Common myeloid progenitor, CD34-positive (primary cell): ENCODE measurements around the gene TBX5.

Experiments
- CTCF ChIA-PET: fragments of 350-600 bp; sonication (Branson Sonifier 250); formaldehyde crosslinking; loops from one replicate; lab custom pipeline; 2021; ENCODE audit warnings: antibody characterized with exemption; lab: Charles Lee
- POLR2A ChIA-PET: fragments of 350-600 bp; sonication (Branson Sonifier 250); formaldehyde crosslinking; loops from one replicate; lab custom pipeline; 2021; ENCODE audit warnings: antibody characterized with exemption; lab: Charles Lee
- DNase-seq, 3 donors: peaks; one replicate each; pipeline versions ENCODE4 v3.0.0 to v3.0.0-alpha.2; 2013
- H3K27ac ChIP-seq, 2 experiments: 1 replicate in 1 of 2; 2 replicates in 1 of 2; pipeline ENCODE4 v1.7.0; 2013; ENCODE audit warnings: inconsistent platforms in 2 of 2, low read length in 2 of 2, mild to moderate bottlenecking in 2 of 2, low read depth in 1 of 2, moderate library complexity in 1 of 2; ENCODE audit not compliant: severe bottlenecking in 2 of 2, insufficient read depth in 1 of 2, poor library complexity in 1 of 2
- H3K27me3 ChIP-seq, 5 experiments: replicated peaks in 2 of 5; 1 replicate in 3 of 5; 2 replicates in 2 of 5; pipeline versions ENCODE4 v1.6.1 to v1.7.0; 2013; ENCODE audit warnings: low read length in 4 of 5, mild to moderate bottlenecking in 2 of 5, moderate library complexity in 2 of 5, inconsistent platforms in 1 of 5; ENCODE audit not compliant: insufficient read depth in 5 of 5, control insufficient read depth in 4 of 5
- H3K36me3 ChIP-seq, 4 experiments: 1 replicate in 2 of 4; 2 replicates in 2 of 4; pipeline versions ENCODE4 v1.6.1 to v1.7.0; 2013; ENCODE audit warnings: low read length in 3 of 4, control low read depth in 1 of 4, mild to moderate bottlenecking in 1 of 4; ENCODE audit not compliant: control insufficient read depth in 4 of 4, insufficient read depth in 4 of 4
- H3K4me1 ChIP-seq, 4 experiments: 1 replicate in 3 of 4; 2 replicates in 1 of 4; pipeline versions ENCODE4 v1.6.1 to v1.7.1; 2013; ENCODE audit warnings: low read length in 3 of 4, mild to moderate bottlenecking in 3 of 4, control low read depth in 1 of 4, inconsistent platforms in 1 of 4, moderate library complexity in 1 of 4; ENCODE audit not compliant: control insufficient read depth in 4 of 4, insufficient read depth in 4 of 4; ENCODE audit errors: control extremely low read depth in 1 of 4
- H3K4me3 ChIP-seq, 7 experiments: 1 replicate in 4 of 7; 2 replicates in 3 of 7; pipeline versions ENCODE4 v1.5.1 to v1.7.0; 2013; ENCODE audit warnings: mild to moderate bottlenecking in 7 of 7, low read length in 6 of 7, moderate library complexity in 6 of 7, inconsistent platforms in 2 of 7, low read depth in 2 of 7, control low read depth in 1 of 7; ENCODE audit not compliant: insufficient read depth in 4 of 7, control insufficient read depth in 1 of 7; ENCODE audit errors: extremely low read depth in 1 of 7
- H3K9me3 ChIP-seq, 5 experiments: 1 replicate in 4 of 5; 2 replicates in 1 of 5; pipeline versions ENCODE4 v1.6.1 to v1.7.1; 2013; ENCODE audit warnings: low read length in 4 of 5, mild to moderate bottlenecking in 2 of 5, inconsistent platforms in 1 of 5, low read depth in 1 of 5, moderate library complexity in 1 of 5; ENCODE audit not compliant: control insufficient read depth in 4 of 5, insufficient read depth in 2 of 5; ENCODE audit errors: control extremely low read depth in 1 of 5
- WGBS: methylation state at CpG from one replicate; pipeline ENCODE4 v1.1.5; 2013; ENCODE audit not compliant: insufficient coverage; 5-methylcytosine and 5-hydroxymethylcytosine counted together

Gene TBX5

DNA sequence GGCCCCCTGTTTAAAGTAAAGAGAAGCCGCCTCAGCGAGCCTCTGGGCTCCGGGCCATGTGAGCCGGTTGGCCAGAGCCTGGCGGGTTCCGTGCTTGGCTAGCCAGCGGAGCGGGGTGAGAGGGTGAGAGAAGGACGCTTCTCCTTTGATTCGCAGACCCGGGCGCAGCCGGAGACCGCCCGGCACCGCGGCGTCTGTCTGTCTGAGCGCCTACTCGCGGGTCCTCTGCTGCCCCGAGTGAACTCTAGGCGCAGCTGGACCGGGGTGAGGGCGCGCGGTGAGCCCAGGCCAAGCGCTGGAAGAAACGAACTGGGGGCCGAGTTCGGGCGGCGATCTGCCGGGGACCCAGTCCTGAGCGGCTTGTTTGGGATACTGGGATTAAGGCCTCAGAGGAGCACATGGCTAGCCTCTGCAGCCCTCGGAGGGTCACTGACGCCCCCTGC, 41.4 kb upstream of the TBX5 start:
- Histone ChIP-seq H3K27ac (no peak overlapping the region), H3K9me3 (no peaks in the 10 kb centered on the region), H3K4me3 (no peak overlapping the region), H3K36me3 (no peaks in the 10 kb centered on the region), H3K4me1 (no peaks in the 10 kb centered on the region), H3K27me3 (peaks cover 28 to 99% (median 59%) of the 10 kb centered on the region in 5 experiments)
- POLR2A ChIA-PET = no interaction called here
- DNase-seq = no peak
- WGBS = 2% methylated on average over 32 of the region's 37 CpGs
- CTCF ChIA-PET = no interaction called here

DNA sequence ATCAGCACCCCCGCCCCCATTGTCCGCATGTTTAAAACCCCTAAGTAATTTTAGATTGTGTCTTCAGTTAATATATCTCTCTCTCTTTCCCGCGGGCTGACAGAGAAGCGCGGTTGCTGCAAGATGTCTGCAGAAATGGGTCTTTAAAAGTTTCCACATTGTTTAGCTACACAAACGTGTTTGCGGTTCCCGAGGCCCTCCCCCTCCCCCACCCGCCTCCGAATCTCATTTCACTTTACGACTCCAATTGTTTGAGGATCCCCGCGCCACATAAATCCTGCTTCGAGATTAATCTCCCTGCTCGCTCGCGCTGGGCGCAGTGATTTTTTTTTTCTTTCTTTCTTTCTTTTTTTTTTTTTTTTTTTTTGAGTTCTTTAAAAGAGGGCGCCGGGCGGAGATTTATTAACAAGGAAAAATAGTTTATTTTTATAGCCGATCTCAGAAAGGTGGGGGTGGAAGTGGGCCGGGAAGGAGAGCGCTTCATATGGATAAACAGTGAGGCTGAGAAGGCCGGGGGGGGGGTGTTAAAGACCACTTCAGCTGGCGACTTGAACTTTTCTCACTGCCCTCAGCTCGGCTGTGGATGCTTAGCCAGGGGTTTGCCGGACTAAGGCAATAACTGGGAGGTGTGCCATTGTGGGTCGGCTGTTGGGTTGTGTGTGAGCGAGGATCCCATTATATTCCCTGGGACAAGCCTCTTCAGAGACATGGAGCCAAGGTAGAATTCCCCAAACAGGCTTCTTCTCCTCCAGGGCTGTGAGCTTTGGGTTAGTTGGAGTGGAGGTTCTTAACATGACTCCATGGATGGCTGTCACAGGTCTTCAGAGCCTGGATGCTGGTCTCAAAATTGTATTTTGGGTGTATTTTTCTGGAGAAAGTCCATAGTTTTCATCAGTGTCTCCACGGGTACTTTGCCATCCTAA, 39.7 kb upstream of the TBX5 start:
- CTCF ChIA-PET = interaction anchor here (1.1 kb wide), 1 partner anchor 12 kb away, joined by 3 read pairs; no protein-coding TSS in a partner anchor

DNA sequence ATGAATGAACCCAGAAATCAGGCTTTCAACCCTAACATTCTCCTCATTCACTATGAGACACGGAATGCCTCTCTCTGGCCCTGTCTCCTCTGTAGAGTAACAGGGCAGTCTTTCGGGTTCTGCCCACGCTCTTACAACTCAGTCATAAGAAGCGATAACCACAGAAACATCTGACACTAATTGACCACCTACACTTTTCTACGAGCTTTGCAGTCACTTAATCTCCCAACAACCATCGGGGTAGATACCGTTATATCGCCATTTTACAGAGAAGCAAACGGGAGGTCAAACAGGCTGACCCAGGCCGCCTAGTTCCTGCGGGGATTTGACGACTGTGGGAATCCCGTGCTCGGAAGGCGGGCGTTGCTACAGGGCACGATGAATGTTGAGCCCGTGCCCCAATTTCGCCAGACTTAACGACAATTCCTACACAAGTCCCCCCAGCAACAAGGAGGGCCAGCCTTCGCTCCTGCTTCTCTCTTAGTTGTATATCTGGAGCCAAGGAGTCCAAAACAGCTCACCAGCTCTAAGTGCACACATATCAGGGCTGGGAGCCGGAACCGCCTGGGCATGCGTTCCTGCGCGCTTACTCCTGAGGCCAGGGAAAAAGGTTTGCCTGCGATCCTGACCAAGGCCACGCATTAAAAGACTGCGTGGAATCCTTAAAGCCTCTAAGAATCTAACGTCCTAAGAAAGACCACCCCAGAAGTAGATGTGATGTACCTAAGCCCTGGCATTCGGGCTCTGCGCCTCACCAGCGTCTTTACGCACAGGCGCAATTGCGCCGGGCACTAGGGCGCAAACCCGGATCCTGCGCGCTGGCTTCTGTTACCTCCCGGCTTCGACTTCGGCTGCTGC, 38.7 kb upstream of the TBX5 start:
- Histone ChIP-seq H3K4me3 (peak overlapping the region in 1 of 7 experiments; percentile 4), H3K4me1 (no peaks in the 10 kb centered on the region), H3K27me3 (peaks cover 22 to 100% (median 66%) of the 10 kb centered on the region in 5 experiments), H3K27ac (no peak overlapping the region), H3K36me3 (no peaks in the 10 kb centered on the region), H3K9me3 (no peaks in the 10 kb centered on the region)
- ChIA-PET CTCF (no interaction called here), POLR2A (no interaction called here)
- 7% methylated on average over 38 of the region's 44 CpGs for WGBS
- DNase-seq = peak in 2 of 3 donors; percentile 8 to 17

More for the DNA sequence above, 39.7 kb upstream of the TBX5 start:
- H3K27ac ChIP-seq = no peak overlapping the region
- H3K36me3 ChIP-seq = no peaks in the 10 kb centered on the region
- POLR2A ChIA-PET = no interaction called here
- H3K9me3 ChIP-seq = no peaks in the 10 kb centered on the region
- H3K27me3 ChIP-seq = peaks cover 22 to 100% (median 66%) of the 10 kb centered on the region in 5 experiments
- no peak overlapping the region for H3K4me3 ChIP-seq
- no peaks in the 10 kb centered on the region for H3K4me1 ChIP-seq
- no peak for DNase-seq
- 3% methylated on average over 17 of the region's 32 CpGs for WGBS

DNA sequence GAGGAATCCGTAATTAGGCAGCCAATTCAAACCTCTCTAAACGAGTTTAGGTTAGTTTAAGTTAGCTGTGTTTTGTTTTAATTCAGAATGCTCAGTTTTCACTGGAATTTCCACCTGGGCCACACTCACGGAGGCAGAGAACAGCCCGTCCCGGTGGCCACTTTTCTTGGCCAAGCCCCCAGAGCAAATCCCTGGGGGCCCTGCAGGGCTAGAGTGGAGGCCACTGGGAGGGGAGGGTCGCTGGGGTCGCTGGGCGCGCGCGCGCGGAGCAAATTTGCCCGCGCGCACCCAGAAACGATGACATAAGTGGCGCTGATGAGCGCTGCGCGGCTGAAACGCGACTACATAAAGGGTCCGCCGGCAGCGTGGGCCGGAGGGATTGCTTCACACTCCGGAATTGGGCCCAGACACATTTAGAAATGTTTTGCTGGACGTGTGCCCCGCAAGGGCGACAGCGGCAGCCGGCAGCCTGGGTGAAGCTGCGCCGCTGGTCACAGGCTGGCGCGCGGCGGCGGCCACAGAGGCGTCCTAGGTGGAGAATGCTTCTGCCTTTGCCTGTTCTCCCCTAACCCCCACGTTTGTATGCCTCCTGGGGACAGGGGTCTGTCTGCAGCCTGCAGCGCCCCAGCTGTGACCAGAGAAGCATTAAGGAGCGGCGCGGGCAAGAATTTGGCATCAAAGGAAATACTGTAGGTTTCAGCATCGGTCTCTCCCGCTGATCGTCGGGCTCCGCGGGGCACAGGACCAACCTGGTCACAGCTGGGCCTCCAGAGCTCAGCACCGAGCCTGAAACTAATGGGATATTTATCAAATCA, 37.9 kb upstream of the TBX5 start:
- Histone ChIP-seq H3K4me3 (no peak overlapping the region), H3K4me1 (no peaks in the 10 kb centered on the region), H3K27ac (no peak overlapping the region), H3K9me3 (no peaks in the 10 kb centered on the region), H3K27me3 (peaks cover 20 to 100% (median 63%) of the 10 kb centered on the region in 5 experiments), H3K36me3 (no peaks in the 10 kb centered on the region)
- POLR2A ChIA-PET = no interaction called here
- DNase-seq = no peak
- CTCF ChIA-PET = no interaction called here
- WGBS = 3% methylated on average over 51 of the region's 53 CpGs

DNA sequence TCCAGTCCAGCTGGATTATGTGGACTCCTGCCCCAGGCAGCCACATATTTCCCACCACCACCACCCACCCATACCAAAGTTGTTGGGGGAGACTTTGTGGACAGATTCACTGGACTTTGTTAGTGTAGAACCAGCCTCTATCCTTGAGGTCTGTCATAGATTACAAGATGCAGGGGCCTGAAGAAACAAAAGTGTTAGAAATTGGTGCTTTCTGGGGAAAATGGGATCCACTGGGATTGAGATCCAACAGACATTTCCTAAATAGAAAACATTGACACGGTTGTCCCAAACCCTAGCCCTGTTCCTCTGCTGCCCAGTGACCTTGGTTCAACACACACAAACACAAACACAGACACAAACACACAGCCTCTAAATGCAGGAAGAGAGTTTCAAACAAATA, 36.6 kb upstream of the TBX5 start:
- no peak overlapping the region for H3K4me3 ChIP-seq
- no peak overlapping the region for H3K27ac ChIP-seq
- no peaks in the 10 kb centered on the region for H3K4me1 ChIP-seq
- DNase-seq = no peak
- no CpG with 5 or more reads among the region's 1 CpG for WGBS
- H3K9me3 ChIP-seq = peaks cover 0 to 2% (median 0%) of the 10 kb centered on the region in 5 experiments
- H3K27me3 ChIP-seq = peaks cover 23 to 100% (median 65%) of the 10 kb centered on the region in 5 experiments
- ChIA-PET POLR2A (no interaction called here), CTCF (no interaction called here)
- H3K36me3 ChIP-seq = no peaks in the 10 kb centered on the region

DNA sequence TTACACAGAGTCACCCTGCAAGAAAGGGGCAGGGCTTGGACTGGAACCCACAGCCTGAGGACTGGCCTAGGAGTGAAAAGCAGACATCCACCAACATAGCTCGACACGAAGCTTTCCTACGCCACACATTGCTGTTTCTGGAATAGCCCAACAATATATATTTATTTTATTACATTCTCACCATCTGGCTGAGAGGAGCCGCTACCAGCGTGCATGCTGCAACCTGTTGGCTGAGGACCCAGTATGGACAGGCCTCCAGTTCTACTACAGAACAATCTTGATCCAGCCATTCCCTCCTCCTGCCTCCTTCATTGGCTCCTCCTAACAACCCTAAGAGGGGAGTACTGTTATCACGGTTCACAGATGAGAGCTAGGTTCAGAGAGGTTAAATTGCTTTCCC, 35.6 kb upstream of the TBX5 start:
- no peaks in the 10 kb centered on the region for H3K4me1 ChIP-seq
- no peak overlapping the region for H3K27ac ChIP-seq
- H3K9me3 ChIP-seq = peaks cover 0 to 8% (median 4%) of the 10 kb centered on the region in 5 experiments
- H3K36me3 ChIP-seq = no peaks in the 10 kb centered on the region
- CTCF ChIA-PET = no interaction called here
- no peak overlapping the region for H3K4me3 ChIP-seq
- H3K27me3 ChIP-seq = peaks cover 19 to 100% (median 64%) of the 10 kb centered on the region in 5 experiments
- POLR2A ChIA-PET = no interaction called here
- WGBS = 7% methylated on average over 3 of the region's 6 CpGs
- no peak for DNase-seq
